ENCODE results near the gene SERPIND1. TPM values are rescaled to one million over a fixed set of nuclear protein-coding genes. Genes with fewer than 3 reads are reported as not detected.

SERPIND1 gene
- polyA plus RNA-seq, 1 donor, result not detected

Other genes with a start within 250 kb of the SERPIND1 start
- gene PI4KA, start 84.7 kb downstream of the SERPIND1 start, polyA plus RNA-seq (ENCODE audit: insufficient read length), result 30.3 TPM
- 18.0 TPM for gene SNAP29, start 84.9 kb downstream of the SERPIND1 start, polyA plus RNA-seq (ENCODE audit: insufficient read length)
- 41.5 TPM for gene CRKL, start 143.3 kb downstream of the SERPIND1 start, polyA plus RNA-seq (ENCODE audit: insufficient read length)
- gene AIFM3, start 193.1 kb downstream of the SERPIND1 start, polyA plus RNA-seq (ENCODE audit: insufficient read length), result 0.19 TPM
- 32.6 TPM for gene LZTR1, start 208.2 kb downstream of the SERPIND1 start, polyA plus RNA-seq (ENCODE audit: insufficient read length)
- 15.5 TPM for gene THAP7, start 228.0 kb downstream of the SERPIND1 start, polyA plus RNA-seq (ENCODE audit: insufficient read length)
- 26.5 TPM for gene P2RX6, start 241.1 kb downstream of the SERPIND1 start, polyA plus RNA-seq (ENCODE audit: insufficient read length)